ENCODE data around the gene KLHL41. TPM values are rescaled to one million over a fixed set of nuclear protein-coding genes. Genes with fewer than 3 reads are reported as not detected.
"Not testable (repeated sequence)": the region's sequence is repeated elsewhere in the genome, so short reads cannot be mapped to it uniquely, and the experiment has no call there.

The KLHL41 gene
- total RNA-seq, 1 donor from 2014 or later, result 0.20 TPM

DNA sequence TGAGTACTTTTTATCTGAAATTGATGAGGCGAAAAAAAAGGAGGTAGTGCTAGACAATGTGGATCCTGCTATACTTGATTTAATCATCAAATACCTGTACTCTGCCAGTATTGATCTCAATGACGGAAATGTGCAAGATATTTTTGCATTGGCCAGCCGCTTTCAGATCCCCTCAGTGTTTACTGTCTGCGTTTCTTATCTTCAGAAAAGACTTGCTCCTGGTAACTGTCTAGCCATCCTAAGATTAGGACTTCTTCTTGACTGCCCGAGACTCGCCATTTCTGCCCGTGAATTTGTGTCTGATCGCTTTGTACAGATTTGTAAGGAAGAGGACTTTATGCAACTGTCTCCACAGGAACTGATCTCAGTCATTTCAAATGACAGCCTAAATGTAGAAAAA lies 453 bp downstream of the KLHL41 start:
- DNase-seq (ENCODE audit: low read depth in 2 of 2), result no peak

DNA sequence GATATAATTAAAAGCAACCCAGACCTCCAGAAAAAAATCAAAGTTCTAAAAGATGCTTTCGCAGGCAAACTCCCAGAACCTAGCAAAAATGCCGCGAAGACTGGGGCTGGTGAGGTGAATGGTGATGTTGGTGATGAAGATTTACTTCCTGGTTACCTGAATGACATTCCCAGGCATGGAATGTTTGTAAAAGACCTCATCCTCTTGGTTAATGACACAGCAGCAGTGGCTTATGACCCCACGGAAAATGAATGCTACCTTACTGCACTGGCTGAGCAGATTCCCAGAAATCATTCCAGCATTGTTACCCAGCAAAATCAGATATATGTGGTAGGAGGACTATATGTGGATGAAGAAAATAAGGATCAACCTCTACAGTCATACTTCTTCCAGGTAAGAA lies 994 bp downstream of the KLHL41 start:
- no peak for DNase-seq (ENCODE audit: low read depth in 2 of 2)

DNA sequence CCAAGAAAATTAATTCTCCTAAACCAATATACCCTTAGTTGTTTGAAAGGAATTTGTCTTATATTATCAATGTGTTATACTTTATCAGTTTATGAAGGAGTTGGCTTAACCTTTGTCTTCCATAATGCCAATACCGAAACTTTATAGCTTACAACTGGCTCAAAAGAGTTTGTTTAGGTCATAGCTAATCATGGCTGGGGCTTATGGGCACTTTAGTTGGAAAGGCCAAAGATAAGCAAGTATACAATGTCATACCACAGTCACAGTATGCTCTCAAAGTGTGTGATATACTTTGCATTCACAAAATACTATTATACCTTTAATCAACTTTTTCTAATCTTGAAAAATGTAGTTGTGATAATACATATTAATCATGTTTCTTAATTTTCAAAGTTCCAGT lies 2.3 kb downstream of the KLHL41 start:
- no peak for DNase-seq (ENCODE audit: low read depth in 2 of 2)

DNA sequence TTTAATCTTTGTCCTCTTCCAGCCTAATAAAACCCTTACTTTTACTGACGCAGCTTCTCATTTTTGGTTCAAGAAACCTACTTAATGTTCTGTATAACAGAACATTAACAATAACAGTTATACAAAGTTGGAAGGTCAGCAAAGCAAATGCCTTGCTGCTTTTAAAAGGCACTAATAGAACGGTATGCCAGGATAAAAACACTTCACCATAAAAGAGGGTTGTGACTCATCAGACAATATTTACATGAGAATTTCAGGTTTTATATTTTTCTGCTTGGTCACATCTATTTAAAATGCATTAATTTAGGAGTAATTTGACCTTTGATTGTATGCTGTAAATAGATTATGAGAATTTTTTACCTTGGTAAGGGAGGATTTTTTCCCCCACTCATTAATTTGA lies 3.0 kb downstream of the KLHL41 start:
- peak; percentile 5 to 6 for DNase-seq (ENCODE audit: low read depth in 2 of 2)

DNA sequence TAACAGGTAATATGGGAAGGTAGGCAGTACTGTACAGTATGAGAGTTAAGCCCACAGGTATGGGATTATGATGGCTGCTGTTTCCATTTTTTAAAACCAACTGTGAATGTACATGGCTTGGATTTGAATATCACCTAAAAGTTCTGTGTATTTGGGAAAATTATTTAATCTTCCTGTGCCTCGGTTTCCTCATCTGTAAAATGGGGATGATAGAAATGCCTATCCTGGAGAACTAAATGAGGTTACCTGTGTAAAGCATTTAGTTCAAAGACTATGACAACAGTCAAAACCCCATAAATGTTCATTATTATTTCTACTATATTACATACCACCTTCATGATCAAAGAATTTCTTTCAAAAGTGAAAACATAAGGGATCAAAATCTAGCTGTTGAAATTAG lies 3.6 kb downstream of the KLHL41 start:
- DNase-seq (ENCODE audit: low read depth in 2 of 2), result no peak

DNA sequence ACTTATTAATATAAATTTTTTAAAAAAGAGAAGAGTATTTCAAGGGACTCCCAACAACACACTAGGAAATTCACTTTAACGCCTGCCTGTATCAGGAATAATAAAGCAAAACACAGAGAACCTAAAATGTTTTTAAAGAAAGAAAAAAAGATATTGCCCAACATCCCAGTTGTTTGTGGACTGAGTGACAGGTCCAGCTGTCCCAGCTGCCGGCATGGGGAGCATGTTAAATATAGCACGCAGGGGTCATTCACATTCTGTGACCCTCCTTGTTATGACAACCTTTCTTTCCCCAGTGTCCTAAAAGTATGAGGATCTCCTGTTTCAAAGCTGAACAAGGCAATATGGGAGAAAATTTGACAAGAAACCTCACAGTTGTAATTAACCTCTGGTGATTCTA lies 4.4 kb downstream of the KLHL41 start:
- DNase-seq (ENCODE audit: low read depth in 2 of 2), result peak in 1 of 2 donors; percentile 35

DNA sequence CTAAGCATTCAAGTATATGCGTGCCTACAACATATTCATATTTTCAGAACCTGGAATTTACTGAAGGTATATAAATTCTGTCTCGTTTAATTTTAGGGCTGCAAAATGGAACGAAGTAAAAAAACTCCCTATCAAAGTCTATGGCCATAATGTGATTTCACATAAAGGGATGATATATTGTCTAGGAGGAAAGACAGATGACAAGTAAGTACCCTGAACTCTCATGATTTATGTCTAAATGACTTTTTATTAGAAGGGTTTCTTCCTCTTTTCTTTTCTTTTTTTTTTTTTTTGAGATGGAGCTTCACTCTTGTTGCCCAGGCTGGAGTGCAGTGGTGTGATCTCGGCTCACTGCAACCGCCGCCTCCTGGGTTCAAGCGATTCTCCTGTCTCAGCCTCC lies 5.3 kb downstream of the KLHL41 start:
- not testable (repeated sequence) for DNase-seq (ENCODE audit: low read depth in 2 of 2)

DNA sequence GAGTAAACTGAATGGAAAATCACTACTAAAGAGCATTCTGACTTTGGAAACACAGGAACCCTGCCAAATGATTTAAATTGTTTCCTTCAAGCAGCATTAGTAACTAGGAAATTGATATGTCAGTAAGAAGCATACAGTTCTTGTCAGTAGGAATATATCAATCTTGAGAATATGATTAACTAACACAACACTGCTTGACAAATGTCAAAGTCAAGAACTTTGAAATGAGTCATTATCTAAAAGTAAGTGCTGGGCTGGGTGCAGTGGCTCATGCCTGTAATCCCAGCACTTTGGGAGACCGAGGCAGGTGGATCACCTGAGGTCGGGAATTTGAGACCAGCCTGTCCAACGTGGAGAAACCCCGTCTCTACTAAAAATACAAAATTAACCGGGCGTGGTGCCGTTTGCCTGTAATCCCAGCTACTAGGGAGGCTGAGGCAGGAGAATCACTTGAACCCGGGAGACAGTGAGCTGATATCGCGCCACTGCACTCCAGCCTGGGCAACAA lies 7.0 kb downstream of the KLHL41 start:
- not testable (repeated sequence) for DNase-seq (ENCODE audit: low read depth in 2 of 2)

DNA sequence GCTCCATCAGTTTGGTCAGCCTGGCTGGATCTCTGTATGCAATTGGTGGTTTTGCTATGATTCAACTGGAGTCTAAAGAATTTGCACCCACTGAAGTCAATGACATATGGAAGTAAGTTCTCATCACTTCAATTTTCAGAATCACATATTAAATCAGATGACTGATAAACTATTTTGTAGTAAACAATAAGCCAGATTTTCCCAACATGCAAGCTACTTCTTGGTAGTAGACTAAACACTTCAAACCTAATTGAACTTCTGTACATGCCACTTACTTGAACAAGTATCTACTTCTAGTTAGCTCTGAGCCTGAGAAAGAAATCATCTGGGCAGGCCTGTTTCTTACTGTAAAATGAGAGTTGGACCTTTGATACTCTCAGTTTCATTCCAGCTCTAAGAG lies 11.4 kb downstream of the KLHL41 start:
- no peak for DNase-seq (ENCODE audit: low read depth in 2 of 2)

DNA sequence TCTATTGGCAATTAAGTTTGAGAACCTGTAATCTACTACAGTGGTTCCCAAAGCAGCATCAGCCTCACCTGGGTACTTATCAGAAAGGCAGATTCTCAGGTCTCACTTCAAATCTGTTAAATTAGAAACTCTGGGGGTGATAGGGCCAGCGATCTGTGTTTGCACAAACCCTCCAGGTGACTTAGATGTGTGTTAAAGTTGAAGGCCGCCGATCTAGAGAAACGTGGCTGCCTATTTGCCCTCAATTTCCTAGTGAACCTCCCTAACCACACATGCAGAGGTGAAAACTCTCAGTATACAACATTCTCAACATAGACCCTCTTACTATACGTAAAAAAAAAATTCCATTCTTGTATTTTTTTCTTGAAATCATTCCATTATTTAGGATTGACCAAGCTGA lies 14.2 kb downstream of the KLHL41 start:
- DNase-seq (ENCODE audit: low read depth in 2 of 2), result no peak

DNA sequence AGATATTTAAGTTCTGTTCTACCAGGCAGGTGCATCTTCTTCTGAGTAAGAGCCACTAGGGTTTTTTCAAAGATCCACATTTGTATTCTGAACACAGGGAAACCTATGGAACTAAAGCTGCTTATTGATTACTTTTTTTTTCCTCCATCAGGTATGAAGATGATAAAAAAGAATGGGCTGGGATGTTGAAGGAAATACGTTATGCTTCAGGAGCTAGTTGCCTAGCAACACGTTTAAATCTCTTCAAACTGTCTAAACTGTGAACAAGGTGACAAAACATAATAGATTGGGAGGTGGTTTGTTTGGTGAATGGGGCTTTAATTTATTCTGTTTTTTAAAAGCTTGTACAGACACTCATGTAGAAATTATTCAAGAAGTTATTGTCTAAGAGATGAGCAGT lies 15.9 kb downstream of the KLHL41 start:
- no peak for DNase-seq (ENCODE audit: low read depth in 2 of 2)

DNA sequence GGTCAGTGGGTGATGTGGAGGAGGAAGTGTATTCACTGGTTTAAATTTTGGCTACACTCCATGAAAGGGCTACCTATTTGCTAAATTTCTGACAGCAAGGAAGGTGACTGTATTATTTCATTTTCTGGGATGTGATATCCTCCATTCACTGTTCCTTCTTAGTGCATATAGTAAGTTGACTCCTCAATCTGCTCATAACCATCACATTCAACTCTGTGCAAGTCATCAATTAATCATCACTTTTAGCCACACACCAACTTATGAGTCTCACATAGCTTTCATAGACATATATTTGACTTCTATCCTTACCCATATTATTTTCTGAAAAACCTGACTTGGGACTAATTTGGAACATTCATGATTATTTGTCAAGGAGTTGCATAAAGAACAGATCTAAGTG lies 16.9 kb downstream of the KLHL41 start:
- no peak for DNase-seq (ENCODE audit: low read depth in 2 of 2)

DNA sequence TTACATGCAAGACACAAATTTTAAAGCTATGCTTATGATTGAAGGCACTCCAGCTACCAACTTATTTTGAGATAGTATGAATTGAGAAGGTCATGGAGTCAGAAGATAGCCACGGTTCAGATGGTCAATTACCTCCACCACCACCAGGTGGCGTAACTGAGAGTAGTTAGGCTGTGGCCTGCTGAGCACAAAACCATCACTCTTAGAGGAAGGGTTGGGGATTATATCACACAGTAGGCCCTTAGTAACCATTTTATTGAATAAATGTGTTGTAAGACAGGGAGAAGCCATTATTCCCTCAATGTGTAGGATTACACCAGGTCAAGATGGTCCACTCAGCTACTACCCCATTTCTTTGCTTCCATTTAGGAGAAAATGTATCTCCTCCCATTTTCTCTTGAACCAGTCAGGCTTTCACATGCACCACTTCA lies 18.8 kb downstream of the KLHL41 start:
- peak; percentile 66 to 75 for DNase-seq (ENCODE audit: low read depth in 2 of 2)

DNA sequence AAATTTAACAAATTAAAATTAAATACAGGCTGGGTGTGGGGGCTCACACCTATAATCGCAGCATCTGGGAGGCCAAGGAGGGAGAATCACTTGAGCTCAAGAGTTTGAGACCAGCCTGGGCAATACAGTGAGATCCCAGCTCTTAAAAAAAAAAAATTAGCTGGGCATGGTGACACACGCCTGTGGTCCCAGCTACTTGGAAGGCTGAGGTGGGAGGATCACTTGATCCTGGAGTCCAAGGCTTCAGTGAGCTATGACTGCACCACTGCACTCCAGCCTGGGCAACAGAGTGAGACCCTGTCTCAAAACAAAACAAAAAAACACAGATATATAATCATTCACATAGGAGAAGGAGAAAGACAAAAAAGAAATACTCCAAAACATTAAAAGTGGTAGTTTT lies 30.0 kb downstream of the KLHL41 start:
- not testable (repeated sequence) for DNase-seq (ENCODE audit: low read depth in 2 of 2)

DNA sequence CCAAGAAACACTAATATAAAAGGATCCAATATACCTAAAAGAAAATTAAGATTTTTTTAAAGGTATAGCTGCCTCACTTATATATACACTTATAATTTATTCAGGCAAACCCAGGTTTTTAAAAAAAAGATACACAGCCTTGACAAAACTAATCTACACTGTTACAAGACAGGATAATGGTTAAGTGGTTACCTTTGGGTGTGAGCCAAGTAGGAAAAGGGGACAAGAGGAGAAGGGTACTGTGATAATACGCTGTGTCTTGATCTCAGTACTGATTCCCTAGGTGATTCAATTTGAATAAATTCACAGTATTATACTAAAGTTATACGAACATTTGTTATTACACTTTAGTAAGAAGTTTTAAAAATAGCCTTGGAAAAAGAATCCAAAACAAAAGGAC lies 30.6 kb downstream of the KLHL41 start:
- DNase-seq (ENCODE audit: low read depth in 2 of 2), result no peak

DNA sequence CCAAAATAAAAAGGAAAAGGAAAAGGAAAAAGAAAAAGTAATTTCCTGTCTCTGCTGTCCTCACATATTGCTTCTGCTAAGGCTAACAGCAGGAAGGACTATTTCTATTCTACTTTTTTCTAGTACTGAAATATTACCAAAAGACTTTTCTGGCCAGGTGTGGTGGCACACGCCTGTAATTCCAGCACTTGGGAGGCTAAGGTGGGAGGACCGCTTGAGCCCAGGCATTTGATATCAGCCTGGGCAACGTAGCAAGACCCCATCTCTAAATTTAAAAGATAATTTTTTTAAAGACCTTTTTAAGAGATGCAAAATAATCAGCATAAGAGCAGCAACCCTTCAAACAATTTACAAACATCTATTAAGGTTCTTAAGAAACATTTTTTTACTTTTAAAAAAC lies 32.9 kb downstream of the KLHL41 start:
- no peak for DNase-seq (ENCODE audit: low read depth in 2 of 2)

DNA sequence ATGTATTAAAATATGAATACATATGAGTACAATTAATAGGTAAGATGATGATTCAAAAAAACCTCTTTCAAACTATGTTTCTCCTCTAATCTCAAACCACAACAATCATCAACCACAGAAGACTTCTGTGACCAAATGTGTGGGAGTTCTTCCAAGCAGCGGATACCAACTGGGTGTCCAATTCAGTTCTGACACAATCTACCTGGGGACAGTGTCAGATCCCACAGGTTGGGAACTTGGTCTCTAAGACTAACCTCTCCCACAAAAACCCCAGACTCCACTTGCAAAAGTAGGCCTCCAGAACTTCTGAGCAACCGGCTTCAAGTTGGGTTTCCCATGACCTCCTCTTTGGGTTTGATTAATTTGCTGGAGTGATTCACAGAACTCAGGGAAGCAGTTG lies 37.3 kb downstream of the KLHL41 start:
- DNase-seq (ENCODE audit: low read depth in 2 of 2), result no peak

DNA sequence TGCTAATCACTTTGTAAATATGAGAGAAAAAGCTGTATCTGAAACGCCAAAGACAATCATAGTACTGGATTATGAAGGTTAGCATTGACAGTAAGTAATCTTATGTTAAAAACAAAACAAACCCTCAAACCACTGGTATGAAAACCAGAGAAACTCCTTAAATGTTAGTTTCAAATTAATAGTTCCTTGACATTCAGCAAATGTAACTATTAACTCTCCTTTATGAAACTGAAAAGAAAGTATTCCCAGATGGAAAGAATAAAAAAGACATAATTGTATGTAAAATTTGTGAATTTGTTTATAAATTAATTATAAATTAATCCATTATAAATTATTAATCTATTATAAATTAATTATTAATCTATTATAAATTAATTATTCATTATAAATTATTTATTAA lies 51.9 kb downstream of the KLHL41 start:
- no peak for DNase-seq (ENCODE audit: low read depth in 2 of 2)

DNA sequence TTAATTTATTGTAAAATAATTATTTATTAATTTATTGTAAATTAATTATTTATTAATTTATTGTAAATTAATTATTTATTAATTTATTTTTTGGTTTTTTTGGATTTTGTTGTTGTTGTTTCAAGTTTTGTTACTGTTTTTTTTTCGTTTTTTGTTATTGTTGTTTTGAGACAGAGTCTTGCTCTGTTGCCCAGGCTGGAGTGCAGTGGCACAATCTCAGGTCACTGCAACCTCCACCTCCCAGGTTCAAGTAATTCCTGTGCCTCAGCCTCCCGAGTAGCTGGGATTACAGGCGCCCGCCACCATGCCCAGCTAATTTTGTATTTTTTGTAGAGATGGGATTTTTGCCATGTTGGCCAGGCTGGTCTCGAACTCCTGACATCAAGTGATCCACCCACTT lies 52.6 kb downstream of the KLHL41 start:
- not testable (repeated sequence) for DNase-seq (ENCODE audit: low read depth in 2 of 2)

DNA sequence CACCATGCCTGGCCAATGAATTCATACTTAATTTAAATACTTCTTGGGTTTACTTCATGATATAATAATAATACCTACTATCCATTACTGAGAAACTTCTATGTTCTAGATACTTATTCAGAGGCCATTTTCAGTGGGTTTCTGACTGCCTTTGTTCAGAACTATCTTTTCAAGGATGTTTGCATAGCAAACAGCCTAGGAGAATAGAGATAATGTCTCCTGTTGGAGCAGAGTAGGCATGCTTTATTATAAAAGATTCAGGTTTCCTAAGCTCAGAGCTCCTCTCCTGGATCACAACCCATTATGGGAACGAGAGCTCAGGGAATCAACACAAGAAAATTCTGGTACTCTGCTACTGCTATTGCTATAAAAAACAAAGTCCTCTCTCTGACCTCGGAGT lies 53.0 kb downstream of the KLHL41 start:
- DNase-seq (ENCODE audit: low read depth in 2 of 2), result no peak

DNA sequence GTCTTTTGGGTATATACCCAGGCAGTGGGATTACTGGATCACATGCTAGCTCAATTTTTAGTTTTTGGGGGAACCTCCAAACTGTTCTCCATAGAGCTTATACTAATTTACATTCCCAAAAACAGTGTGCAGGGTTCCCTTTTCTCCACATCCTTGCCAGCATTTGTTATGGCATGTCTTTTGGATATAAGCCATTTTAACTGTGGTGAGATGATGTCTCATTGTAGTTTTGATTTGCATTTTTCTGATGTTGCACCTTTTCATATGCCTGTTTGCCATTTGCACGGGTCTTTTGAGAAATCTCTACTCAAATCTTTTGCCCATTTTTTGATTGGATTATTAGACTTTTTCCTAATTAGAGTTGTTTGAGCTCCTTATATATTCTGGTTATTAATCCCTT lies 56.2 kb downstream of the KLHL41 start:
- DNase-seq (ENCODE audit: low read depth in 2 of 2), result no peak

DNA sequence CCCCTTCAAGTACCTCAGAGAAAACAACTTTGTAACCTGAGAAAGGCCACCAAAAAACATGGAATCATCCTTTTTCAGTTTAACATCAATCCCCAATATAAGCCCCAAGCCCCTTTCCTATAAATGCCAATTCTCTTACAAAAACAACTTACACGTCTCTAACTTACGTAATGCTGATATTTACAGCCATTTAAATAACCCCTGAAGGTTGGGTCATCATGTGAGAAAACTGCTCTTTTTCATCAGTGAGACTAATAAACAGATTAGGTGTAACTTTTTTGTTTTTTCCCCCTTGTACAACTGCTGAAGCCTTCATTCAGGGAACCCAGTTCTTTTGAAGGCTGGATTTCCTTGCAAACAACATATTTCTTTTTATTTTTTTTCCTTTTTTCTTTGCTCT lies 60.4 kb downstream of the KLHL41 start:
- no peak for DNase-seq (ENCODE audit: low read depth in 2 of 2)

DNA sequence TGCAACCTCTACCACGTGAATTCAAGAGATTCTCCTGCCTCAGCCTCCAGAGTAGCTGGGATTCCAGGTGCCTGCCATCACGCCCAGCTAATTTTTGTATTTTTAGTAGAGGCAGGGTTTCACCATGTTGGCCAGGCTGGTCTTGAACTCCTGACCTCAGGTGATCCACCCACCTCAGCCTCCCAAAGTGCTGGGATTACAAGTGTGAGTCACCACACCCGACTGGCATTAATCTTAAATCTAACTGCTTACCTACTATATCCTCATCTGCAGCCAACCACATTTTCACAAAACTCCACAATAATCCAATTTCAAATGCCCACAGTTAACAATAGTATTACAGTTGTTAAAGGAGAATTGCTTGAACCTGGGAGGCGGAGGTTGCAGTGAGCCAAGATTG lies 61.2 kb downstream of the KLHL41 start:
- DNase-seq (ENCODE audit: low read depth in 2 of 2), result not testable (repeated sequence)

DNA sequence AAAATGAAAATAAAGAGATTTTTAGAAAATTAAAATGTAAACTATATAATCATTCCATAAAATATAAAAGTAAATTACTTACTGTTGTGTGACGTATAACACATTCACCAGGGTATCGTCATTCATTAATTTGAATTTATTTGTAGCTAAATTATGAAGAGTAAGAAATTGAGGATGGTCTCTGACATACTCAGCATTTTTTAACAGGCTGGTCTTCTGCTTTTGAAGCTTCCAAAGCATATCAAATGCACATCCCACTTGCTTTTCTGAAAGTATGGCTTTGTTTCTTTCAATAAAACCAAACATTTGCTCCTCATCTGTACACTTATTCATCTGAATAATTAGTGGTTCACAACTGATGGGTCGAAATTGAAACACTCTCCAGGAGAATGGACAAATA lies 62.1 kb downstream of the KLHL41 start:
- no peak for DNase-seq (ENCODE audit: low read depth in 2 of 2)

Data from lung microvascular endothelial cell (primary cell).